Measurements from ENCODE around the gene RHOF.

The RHOF gene

GRCh38 chr12:121819212-121819949, 25.9 kb upstream of the RHOF start:
- DNase-seq, result no peak

DNA sequence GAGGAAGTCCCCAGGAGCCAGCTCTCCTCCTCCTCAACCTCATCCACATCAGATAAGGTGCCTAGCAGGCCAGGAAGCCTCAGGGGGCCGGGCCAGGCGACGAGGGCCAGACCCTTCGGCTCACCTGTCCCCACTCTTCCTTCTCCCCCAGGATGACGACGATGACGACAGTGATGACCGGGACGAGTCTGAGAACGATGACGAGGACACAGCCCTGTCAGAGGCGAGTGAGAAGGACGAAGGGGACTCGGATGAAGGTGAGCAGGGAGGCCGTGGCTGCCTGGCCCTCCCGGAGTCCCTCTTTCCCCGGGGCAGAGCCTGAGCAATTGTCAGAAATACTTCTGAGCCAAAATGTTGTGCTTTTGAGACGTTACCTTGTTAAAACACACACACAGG, 24.2 kb upstream of the RHOF start:
- no peak for DNase-seq

DNA sequence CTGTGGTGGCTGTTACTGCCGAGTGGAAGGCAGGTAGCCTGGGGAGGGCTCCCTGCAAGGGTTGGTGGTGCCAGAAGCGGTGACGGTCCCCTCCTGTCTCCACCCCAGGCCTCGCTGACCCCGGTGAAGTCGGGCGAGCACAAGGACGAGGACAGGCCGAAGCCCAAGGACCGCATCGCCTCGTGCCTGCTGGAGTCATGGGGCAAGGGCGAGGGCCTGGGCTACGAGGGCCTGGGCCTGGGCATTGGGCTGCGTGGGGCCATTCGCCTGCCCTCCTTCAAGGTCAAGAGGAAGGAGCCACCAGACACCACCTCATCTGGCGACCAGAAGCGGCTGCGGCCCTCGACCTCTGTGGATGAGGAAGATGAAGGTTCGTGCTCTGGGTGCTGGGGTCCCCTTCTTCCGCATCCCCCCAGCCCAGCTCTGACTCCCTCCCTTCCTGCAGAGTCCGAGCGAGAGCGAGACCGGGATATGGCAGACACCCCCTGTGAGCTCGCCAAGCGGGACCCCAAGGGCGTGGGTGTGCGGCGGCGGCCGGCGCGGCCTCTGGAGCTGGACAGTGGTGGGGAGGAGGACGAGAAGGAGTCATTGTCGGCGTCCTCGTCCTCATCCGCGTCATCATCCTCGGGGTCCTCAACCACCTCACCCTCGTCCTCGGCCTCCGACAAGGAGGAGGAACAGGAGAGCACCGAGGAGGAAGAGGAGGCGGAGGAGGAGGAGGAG, 23.6 kb upstream of the RHOF start:
- DNase-seq, result no peak

DNA sequence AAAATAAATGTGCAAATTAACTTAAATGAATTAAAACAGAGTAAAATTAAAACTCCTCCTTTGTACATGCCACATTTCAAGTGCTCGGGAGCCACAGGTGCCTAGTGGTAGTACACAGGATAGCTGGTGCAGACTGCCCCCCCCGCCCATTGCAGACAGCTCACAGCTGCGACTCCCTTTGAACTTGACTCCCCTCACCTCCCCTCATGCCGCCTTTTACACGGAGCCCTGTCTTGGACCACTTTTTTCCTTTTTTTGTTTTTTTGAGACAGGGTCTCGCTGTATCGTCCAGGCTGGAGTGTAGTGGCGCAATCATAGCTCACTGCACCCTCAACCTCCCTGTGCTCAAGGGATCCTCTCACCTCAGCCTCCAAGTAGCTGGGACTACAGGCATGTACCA, 21.8 kb upstream of the RHOF start:
- DNase-seq, result no peak

- no peak for DNase-seq
These were observed 21.1 kb upstream of the RHOF start for GRCh38 chr12:121814429-121815119.

- no peak for DNase-seq
These were observed 20.5 kb upstream of the RHOF start for GRCh38 chr12:121813951-121814350.

GRCh38 chr12:121812921-121813896, 19.7 kb upstream of the RHOF start:
- DNase-seq, result no peak

DNA sequence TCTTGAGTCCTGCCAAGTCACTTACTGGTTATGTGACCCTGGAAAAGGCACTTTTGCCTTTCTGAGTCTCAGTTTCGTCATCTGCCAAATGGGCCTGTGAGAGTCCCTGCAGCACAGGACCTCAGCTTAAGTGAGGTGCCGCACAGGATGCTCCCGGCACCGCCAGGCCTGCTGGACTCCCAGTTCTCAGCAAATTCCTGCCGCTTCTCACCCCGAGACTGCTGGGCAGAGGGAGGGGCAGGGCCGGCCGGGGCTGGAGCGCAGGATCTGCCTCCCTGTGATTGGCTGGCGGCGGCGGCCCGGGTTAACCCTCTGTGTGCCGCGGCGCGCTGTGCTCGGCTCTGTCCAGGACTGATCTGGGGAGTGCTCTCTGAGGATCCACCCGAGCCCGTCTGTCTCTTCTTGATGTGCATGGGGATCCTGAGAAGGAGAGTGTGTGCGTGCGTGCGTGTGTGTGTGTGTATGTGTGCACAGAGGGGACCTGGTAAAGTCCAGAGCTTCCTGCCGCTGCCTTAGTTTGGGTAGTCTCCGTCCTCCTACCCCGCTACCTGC, 18.9 kb upstream of the RHOF start:
- peak; percentile 79 for DNase-seq

- peak; percentile 94 for DNase-seq
These were observed 18.2 kb upstream of the RHOF start for GRCh38 chr12:121811434-121812319.

- no peak for DNase-seq
These were observed 17.4 kb upstream of the RHOF start for GRCh38 chr12:121810833-121811433.

DNA sequence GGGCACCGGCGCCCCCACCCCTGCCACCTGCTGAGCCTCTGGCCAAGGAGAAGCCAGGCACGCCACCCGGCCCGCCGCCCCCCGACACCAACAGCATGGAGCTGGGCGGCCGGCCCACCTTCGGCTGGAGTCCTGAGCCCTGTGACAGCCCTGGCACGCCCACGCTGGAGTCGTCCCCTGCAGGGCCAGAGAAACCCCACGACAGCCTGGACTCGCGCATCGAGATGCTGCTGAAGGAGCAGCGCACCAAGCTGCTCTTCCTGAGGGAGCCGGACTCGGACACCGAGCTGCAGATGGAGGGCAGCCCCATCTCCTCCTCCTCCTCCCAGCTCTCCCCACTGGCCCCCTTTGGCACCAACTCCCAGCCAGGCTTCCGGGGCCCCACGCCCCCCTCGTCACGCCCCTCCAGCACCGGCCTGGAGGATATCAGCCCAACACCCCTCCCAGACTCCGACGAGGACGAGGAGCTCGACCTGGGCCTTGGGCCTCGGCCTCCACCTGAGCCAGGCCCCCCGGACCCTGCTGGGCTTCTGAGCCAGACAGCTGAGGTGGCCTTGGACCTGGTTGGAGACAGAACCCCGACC, 16.8 kb upstream of the RHOF start:
- no peak for DNase-seq

DNA sequence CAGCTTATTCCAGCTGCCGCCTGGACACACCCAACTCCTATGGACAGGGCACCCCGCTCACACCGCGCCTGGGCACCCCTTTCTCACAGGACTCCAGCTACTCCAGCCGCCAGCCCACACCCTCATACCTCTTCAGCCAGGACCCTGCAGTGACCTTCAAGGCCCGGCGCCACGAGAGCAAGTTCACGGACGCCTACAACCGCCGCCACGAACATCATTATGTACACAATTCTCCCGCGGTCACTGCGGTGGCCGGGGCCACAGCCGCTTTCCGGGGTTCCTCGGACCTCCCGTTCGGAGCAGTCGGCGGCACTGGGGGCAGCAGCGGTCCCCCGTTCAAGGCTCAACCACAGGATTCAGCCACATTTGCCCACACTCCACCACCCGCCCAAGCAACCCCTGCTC, 16.2 kb upstream of the RHOF start:
- DNase-seq, result no peak

GRCh38 chr12:121808623-121809022, 15.1 kb upstream of the RHOF start:
- DNase-seq, result no peak

DNA sequence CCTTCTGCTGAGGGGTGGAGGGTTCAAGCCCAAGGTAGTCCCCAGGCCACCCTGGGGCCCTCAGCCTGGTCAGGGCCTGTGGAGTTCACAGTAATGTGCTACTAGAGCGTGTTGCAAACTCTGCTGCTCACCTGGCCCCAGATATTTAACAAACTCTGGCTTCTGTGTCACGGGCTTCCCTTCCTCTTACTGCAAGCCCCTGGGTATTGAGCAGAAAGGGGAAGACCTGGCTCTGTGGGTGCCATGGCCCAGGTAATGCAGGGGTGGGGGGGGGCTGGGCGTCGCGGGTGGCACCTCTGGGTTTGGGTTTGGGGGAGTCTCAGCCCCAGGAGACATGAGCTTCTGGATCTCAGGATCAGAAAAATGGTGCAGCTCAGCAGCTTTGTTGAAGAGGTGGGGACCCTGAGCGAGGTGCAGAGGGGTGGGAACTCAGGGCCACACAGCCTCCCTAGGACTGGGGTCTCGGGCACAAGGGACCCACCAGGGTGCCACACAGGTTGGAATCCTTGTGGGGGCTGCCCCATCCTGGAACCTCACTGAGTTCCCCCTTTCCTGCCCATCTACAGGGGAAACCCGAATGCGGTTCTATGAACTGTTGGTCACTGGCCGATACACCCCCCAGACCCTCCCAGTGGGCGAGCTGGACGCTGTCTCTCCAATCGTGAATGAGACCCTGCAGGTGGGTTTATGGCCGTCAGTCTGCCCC, 14.3 kb upstream of the RHOF start:
- no peak for DNase-seq

DNA sequence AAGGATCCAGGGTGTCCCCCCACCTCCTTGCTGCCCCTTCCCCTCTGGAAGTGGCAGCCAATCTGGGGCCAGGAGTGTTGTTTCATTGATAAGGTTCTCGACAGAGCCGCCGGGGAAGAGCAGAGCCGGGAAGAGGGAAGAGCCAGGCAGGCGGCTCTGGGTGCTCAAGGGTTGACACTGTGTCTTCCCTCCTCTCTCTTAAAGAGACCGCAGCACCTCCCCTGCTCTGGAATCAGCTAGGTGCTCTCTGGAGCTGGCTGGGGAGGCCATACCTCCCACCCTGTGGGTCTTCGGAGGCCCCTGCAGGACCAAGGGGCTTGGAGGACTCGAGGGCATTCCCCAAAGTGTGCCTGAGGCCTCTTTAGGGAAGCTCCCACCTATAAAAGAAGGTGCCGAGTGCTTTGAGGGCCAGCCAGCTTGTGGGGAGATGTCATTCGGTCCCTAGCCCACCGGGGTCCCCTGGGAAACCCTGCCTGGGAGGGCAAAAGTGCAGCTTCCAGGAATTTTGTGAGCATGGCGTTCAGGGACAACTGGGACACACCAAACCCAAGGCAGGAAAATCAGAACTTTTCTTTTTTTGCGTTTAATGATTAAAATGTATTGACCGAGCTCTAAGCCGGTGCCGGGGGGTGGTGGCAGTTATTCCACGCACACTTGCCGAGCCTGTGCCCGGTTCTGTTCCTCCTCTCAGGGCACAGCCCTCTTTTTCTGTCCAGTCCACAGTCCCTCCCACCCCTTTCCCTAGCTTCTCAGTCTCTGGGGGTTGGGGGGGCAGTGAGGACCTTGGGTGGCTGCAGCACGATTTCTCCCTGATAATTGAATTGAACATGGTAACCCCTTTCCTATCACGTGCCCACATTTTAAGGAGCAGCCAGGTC, 13.3 kb upstream of the RHOF start:
- no peak for DNase-seq

DNA sequence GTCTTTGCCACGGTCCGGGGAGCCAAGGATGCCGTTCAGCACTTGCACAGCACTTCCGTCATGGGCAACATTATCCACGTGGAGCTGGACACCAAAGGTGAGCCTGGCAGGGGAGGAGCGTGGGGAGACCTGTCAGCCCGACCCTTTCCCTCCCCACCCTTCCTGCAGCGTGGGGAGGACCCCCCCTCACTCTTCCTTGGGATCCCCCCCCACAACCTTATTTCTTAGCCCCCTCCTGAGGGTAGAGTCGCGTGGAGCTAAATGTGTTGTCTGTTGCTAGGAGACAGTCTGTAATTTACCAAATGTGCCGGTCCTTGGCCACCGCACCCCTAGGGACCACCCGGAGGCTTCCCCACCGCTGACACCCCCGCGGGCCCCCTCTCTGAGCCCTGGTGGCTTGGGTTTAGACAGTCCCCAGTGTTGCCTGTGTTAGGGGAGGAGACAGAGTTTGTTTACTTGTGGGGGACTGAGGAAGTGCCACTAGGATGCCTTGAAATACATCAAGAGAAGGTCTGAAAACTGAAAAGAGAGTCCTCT, 12.6 kb upstream of the RHOF start:
- DNase-seq, result no peak

DNA sequence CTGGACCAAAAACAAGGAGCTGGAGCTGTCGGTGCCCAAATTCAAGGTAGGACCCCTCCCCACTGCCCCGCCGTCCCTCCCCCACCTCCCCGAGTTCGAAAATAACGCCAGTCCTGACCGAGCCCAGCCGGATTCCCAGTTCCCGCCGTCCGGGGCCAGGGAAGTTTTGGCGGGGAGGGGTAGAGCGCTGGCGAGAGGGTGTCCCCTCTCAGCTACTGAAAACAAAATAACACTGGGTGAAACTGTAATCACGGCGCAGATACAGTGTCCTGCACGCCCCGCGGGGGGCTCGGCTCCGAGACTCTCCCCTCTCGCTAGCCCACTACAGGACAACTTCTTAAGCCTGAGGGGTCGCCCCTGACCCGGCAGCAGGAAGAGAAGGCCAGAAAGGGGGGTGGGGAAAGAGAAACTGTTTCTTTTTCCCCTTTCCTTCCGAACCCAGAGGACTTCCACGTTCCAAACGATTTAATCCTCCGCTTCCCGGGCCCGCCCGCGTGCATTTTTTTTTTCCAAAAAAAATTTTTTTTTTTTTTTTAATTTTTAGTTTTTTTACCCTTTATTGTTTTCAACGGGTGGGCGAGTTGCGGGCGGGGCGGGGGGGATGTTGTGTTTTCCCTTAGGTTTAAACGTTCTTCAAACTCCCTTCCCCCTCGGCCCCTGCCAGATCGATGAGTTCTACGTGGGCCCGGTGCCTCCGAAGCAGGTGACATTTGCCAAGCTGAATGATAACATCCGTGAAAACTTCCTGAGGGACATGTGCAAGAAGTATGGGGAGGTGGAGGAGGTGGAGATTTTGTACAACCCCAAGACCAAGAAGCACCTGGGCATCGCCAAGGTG, 11.9 kb upstream of the RHOF start:
- DNase-seq, result no peak

All from activated CD8-positive, alpha-beta memory T cell treated with anti-CD3 and anti-CD28 coated beads, Interleukin-2, amount 50 U/mL, for 48 hours (primary cell).